Naive thymus-derived CD4-positive, alpha-beta T cell (primary cell): ENCODE measurements around the gene CELF2. TPM values are rescaled to one million over a fixed set of nuclear protein-coding genes. Genes with fewer than 3 reads are reported as not detected.

ENCODE experiments used
- ATAC-seq: fragments of 150-1000 bp; cut with Tn5 transposase; 2 replicates; pipeline ENCODE4 v1.10.0; 2021; ENCODE audit warnings: mild to moderate bottlenecking, moderate library complexity
- CTCF ChIA-PET: fragments of 350-600 bp; sonication (Branson Sonifier 250); formaldehyde crosslinking; loops from one replicate; lab custom pipeline; 2021; ENCODE audit warnings: antibody characterized with exemption; lab: Charles Lee
- POLR2A ChIA-PET: fragments of 350-600 bp; sonication (Branson Sonifier 250); formaldehyde crosslinking; loops from one replicate; lab custom pipeline; 2021; ENCODE audit warnings: antibody characterized with exemption, inconsistent platforms; lab: Charles Lee
- DNase-seq, 9 donors: peaks; one replicate each; pipeline versions ENCODE4 v3.0.0 to v3.0.0-alpha.2; 2020 to 2022; ENCODE audit warnings: mixed read lengths in 1 of 9
- H3K27ac ChIP-seq: one replicate; pipeline ENCODE4 v1.7.0; 2013; ENCODE audit warnings: mild to moderate bottlenecking, low read depth, low read length, moderate library complexity
- H3K27me3 ChIP-seq, 2 donors: one replicate each; pipeline ENCODE4 v1.7.0; 2013; ENCODE audit warnings: low read length in 2 of 2, mild to moderate bottlenecking in 2 of 2, moderate library complexity in 2 of 2; ENCODE audit not compliant: control insufficient read depth in 2 of 2, insufficient read depth in 2 of 2
- H3K36me3 ChIP-seq, 3 experiments: 1 replicate in 2 of 3; 2 replicates in 1 of 3; pipeline ENCODE4 v1.7.0; 2013; ENCODE audit warnings: low read length in 3 of 3, mild to moderate bottlenecking in 3 of 3, moderate library complexity in 1 of 3; ENCODE audit not compliant: insufficient read depth in 3 of 3, control insufficient read depth in 2 of 3
- H3K4me1 ChIP-seq, 2 donors: one replicate each; pipeline ENCODE4 v1.7.0; 2013; ENCODE audit warnings: low read length in 2 of 2, mild to moderate bottlenecking in 2 of 2, moderate library complexity in 1 of 2; ENCODE audit not compliant: control insufficient read depth in 2 of 2, insufficient read depth in 2 of 2
- H3K4me3 ChIP-seq: 2 replicates; pipeline ENCODE4 v1.7.0; 2013; ENCODE audit warnings: mild to moderate bottlenecking, low read length
- H3K9me3 ChIP-seq, 3 experiments: 1 replicate in 2 of 3; 2 replicates in 1 of 3; pipeline ENCODE4 v1.7.0; 2013; ENCODE audit warnings: low read length in 3 of 3; ENCODE audit not compliant: control insufficient read depth in 2 of 3
- H3K27ac Mint-ChIP-seq, 9 donors: one replicate each; pipeline ENCODE4 v1.8.0; 2020 to 2022; ENCODE audit warnings: mixed read lengths in 9 of 9, mild to moderate bottlenecking in 8 of 9, moderate library complexity in 5 of 9, inconsistent platforms in 2 of 9
- H3K27me3 Mint-ChIP-seq, 5 donors: one replicate each; pipeline ENCODE4 v1.8.0; 2021 to 2022; ENCODE audit warnings: mixed read lengths in 5 of 5, mild to moderate bottlenecking in 1 of 5
- H3K36me3 Mint-ChIP-seq, 5 donors: one replicate each; pipeline ENCODE4 v1.8.0; 2020 to 2022; ENCODE audit warnings: mixed read lengths in 5 of 5, mild to moderate bottlenecking in 3 of 5, inconsistent platforms in 1 of 5
- H3K4me1 Mint-ChIP-seq, 7 donors: one replicate each; pipeline ENCODE4 v1.8.0; 2020 to 2022; ENCODE audit warnings: mixed read lengths in 7 of 7, mild to moderate bottlenecking in 3 of 7, inconsistent platforms in 1 of 7
- H3K4me3 Mint-ChIP-seq, 10 donors: one replicate each; pipeline ENCODE4 v1.8.0; 2020 to 2022; ENCODE audit warnings: mild to moderate bottlenecking in 10 of 10, mixed read lengths in 10 of 10, moderate library complexity in 6 of 10, inconsistent platforms in 2 of 10
- H3K9me3 Mint-ChIP-seq, 11 donors: one replicate each; pipeline ENCODE4 v1.8.0; 2020 to 2022; ENCODE audit warnings: mixed read lengths in 11 of 11, mild to moderate bottlenecking in 4 of 11, inconsistent platforms in 1 of 11, moderate library complexity in 1 of 11
- intact Hi-C, 2 donors: fragments of 100-400 bp; cut with micrococcal nuclease; formaldehyde crosslinking; loops; one replicate each; pipeline ENCODE4 v1.15.1; 2023
- polyA plus RNA-seq, 2 donors: library from polyadenylated mRNA; unstranded; fragments of 300-500 nt; fragmentation: Illumina TruSeq; gene quantifications; one replicate each; pipeline ENCODE4 v1.2.3, GENCODE V29; 2021
- total RNA-seq, 6 experiments: library from RNA in 5 of 6; stranded (reverse) in 5 of 6; gene quantifications; 1 replicate in 5 of 6; 2 replicates in 1 of 6; pipeline ENCODE4 v1.2.3 and lab custom pipeline; 2021 to 2026

Gene CELF2
- total and polyA plus RNA-seq, 7 experiments from 2014 or later = 135 to 207 (median 178) TPM

GRCh38 chr10:11276449-11276990, 258.8 kb downstream of the CELF2 start:
- Mint-ChIP-seq H3K36me3 (peaks cover 15 to 70% (median 41%) of the 10 kb centered on the region in 5 donors), H3K27me3 (no peaks in the 10 kb centered on the region), H3K9me3 (peaks cover 0 to 7% (median 0%) of the 10 kb centered on the region in 11 donors), H3K27ac (peak overlapping the region in 4 of 9 donors; percentile 31 to 65 (median 39)), H3K4me3 (no peak overlapping the region), H3K4me1 (peaks cover 13 to 45% (median 21%) of the 10 kb centered on the region in 7 donors)
- peak; percentile 13 for ATAC-seq
- H3K36me3 ChIP-seq = peaks cover 38 to 97% (median 80%) of the 10 kb centered on the region in 3 experiments
- ChIA-PET CTCF (no interaction called here), POLR2A (no interaction called here)
- H3K4me1 ChIP-seq = no peaks in the 10 kb centered on the region
- H3K4me3 ChIP-seq = no peak overlapping the region
- intact Hi-C loops = loop anchor here in 1 of 2 donors (10.0 kb wide), 2 partner anchors 262 to 882 kb away; partner anchors contain the start of gene CELF2
- H3K27ac ChIP-seq = no peak overlapping the region
- H3K27me3 ChIP-seq = no peaks in the 10 kb centered on the region
- no peak for DNase-seq
- no peaks in the 10 kb centered on the region for H3K9me3 ChIP-seq

- H3K9me3 ChIP-seq = no peaks in the 10 kb centered on the region
- no peak for DNase-seq
- ATAC-seq = no peak
- H3K4me3 ChIP-seq = no peak overlapping the region
- H3K36me3 Mint-ChIP-seq = peaks cover 7 to 60% (median 33%) of the 10 kb centered on the region in 5 donors
- peaks cover 21 to 98% (median 69%) of the 10 kb centered on the region in 3 experiments for H3K36me3 ChIP-seq
- H3K4me3 Mint-ChIP-seq = no peak overlapping the region
- H3K4me1 ChIP-seq = peaks cover 0 to 4% of the 10 kb centered on the region in 2 donors
- H3K4me1 Mint-ChIP-seq = peaks cover 9 to 33% (median 16%) of the 10 kb centered on the region in 7 donors
- peak overlapping the region in 4 of 9 donors; percentile 28 to 81 (median 64) for H3K27ac Mint-ChIP-seq
- intact Hi-C loops = loop anchor here in 1 of 2 donors (10.0 kb wide), 2 partner anchors 265 to 885 kb away; partner anchors contain the start of gene CELF2
- CTCF ChIA-PET = no interaction called here
- H3K27me3 Mint-ChIP-seq = no peaks in the 10 kb centered on the region
- POLR2A ChIA-PET = no interaction called here
- H3K27ac ChIP-seq = no peak overlapping the region
- H3K27me3 ChIP-seq = no peaks in the 10 kb centered on the region
- H3K9me3 Mint-ChIP-seq = peaks cover 0 to 7% (median 0%) of the 10 kb centered on the region in 11 donors
Measured at GRCh38 chr10:11279314-11279713, 261.6 kb downstream of the CELF2 start.

GRCh38 chr10:11280187-11280932, 262.7 kb downstream of the CELF2 start:
- DNase-seq = no peak
- peaks cover 3 to 51% (median 26%) of the 10 kb centered on the region in 5 donors for H3K36me3 Mint-ChIP-seq
- intact Hi-C loops = no loop called here
- Histone ChIP-seq H3K9me3 (no peaks in the 10 kb centered on the region), H3K4me3 (no peak overlapping the region), H3K27me3 (no peaks in the 10 kb centered on the region), H3K27ac (no peak overlapping the region), H3K36me3 (peaks cover 13 to 98% (median 59%) of the 10 kb centered on the region in 3 experiments), H3K4me1 (peaks cover 0 to 4% of the 10 kb centered on the region in 2 donors)
- H3K9me3 Mint-ChIP-seq = peaks cover 0 to 5% (median 0%) of the 10 kb centered on the region in 11 donors
- no peaks in the 10 kb centered on the region for H3K27me3 Mint-ChIP-seq
- POLR2A ChIA-PET = interaction anchor here (0.7 kb wide), 1 partner anchor 10 kb away, joined by 3 read pairs; no protein-coding TSS in a partner anchor
- H3K4me3 Mint-ChIP-seq = peak overlapping the region in 1 of 10 donors; percentile 19
- CTCF ChIA-PET = no interaction called here
- peaks cover 9 to 27% (median 15%) of the 10 kb centered on the region in 7 donors for H3K4me1 Mint-ChIP-seq
- H3K27ac Mint-ChIP-seq = peak overlapping the region in 7 of 9 donors; percentile 13 to 87 (median 79)
- ATAC-seq = no peak

- Histone ChIP-seq H3K36me3 (peaks cover 8 to 97% (median 53%) of the 10 kb centered on the region in 3 experiments), H3K27me3 (no peaks in the 10 kb centered on the region), H3K27ac (no peak overlapping the region), H3K9me3 (no peaks in the 10 kb centered on the region), H3K4me1 (peaks cover 0 to 4% of the 10 kb centered on the region in 2 donors), H3K4me3 (no peak overlapping the region)
- peaks cover 11 to 23% (median 17%) of the 10 kb centered on the region in 7 donors for H3K4me1 Mint-ChIP-seq
- POLR2A ChIA-PET = interaction anchor here (1.0 kb wide), 1 partner anchor 11 kb away, joined by 3 read pairs; no protein-coding TSS in a partner anchor
- CTCF ChIA-PET = no interaction called here
- peak overlapping the region in 6 of 9 donors; percentile 11 to 73 (median 50) for H3K27ac Mint-ChIP-seq
- peak overlapping the region in 1 of 10 donors; percentile 27 for H3K4me3 Mint-ChIP-seq
- H3K27me3 Mint-ChIP-seq = no peaks in the 10 kb centered on the region
- intact Hi-C loops = no loop called here
- H3K9me3 Mint-ChIP-seq = peaks cover 0 to 5% (median 0%) of the 10 kb centered on the region in 11 donors
- DNase-seq (no peak), ATAC-seq (peak; percentile 36)
- H3K36me3 Mint-ChIP-seq = peaks cover 7 to 49% (median 29%) of the 10 kb centered on the region in 5 donors
Measured at GRCh38 chr10:11282156-11282555, 264.5 kb downstream of the CELF2 start.

GRCh38 chr10:11282661-11283060, 265.0 kb downstream of the CELF2 start:
- POLR2A ChIA-PET = interaction anchor here (1.0 kb wide), 1 partner anchor 11 kb away, joined by 3 read pairs; no protein-coding TSS in a partner anchor

GRCh38 chr10:11284291-11285085, 266.8 kb downstream of the CELF2 start:
- H3K27me3 Mint-ChIP-seq = no peaks in the 10 kb centered on the region
- peaks cover 19 to 95% (median 50%) of the 10 kb centered on the region in 3 experiments for H3K36me3 ChIP-seq
- CTCF ChIA-PET = no interaction called here
- POLR2A ChIA-PET = no interaction called here
- H3K9me3 Mint-ChIP-seq = peaks cover 0 to 7% (median 0%) of the 10 kb centered on the region in 11 donors
- peaks cover 7 to 26% (median 23%) of the 10 kb centered on the region in 7 donors for H3K4me1 Mint-ChIP-seq
- no peaks in the 10 kb centered on the region for H3K27me3 ChIP-seq
- ATAC-seq (no peak), DNase-seq (no peak)
- peak overlapping the region; percentile 42 for H3K27ac ChIP-seq
- H3K4me1 ChIP-seq = peaks cover 0 to 4% of the 10 kb centered on the region in 2 donors
- peaks cover 14 to 50% (median 26%) of the 10 kb centered on the region in 5 donors for H3K36me3 Mint-ChIP-seq
- no peaks in the 10 kb centered on the region for H3K9me3 ChIP-seq
- H3K27ac Mint-ChIP-seq = no peak overlapping the region
- intact Hi-C loops = no loop called here
- H3K4me3 ChIP-seq = no peak overlapping the region
- H3K4me3 Mint-ChIP-seq = no peak overlapping the region

More at GRCh38 chr10:11282661-11283060, 265.0 kb downstream of the CELF2 start:
- Histone ChIP-seq H3K9me3 (no peaks in the 10 kb centered on the region), H3K27ac (peak overlapping the region; percentile 11), H3K4me1 (peaks cover 0 to 4% of the 10 kb centered on the region in 2 donors), H3K36me3 (peaks cover 8 to 95% (median 51%) of the 10 kb centered on the region in 3 experiments), H3K27me3 (no peaks in the 10 kb centered on the region), H3K4me3 (no peak overlapping the region)
- peaks cover 7 to 23% (median 14%) of the 10 kb centered on the region in 7 donors for H3K4me1 Mint-ChIP-seq
- H3K4me3 Mint-ChIP-seq = peak overlapping the region in 1 of 10 donors; percentile 9
- H3K27ac Mint-ChIP-seq = peak overlapping the region in 3 of 9 donors; percentile 11 to 63 (median 31)
- no peaks in the 10 kb centered on the region for H3K27me3 Mint-ChIP-seq
- H3K9me3 Mint-ChIP-seq = peaks cover 0 to 5% (median 0%) of the 10 kb centered on the region in 11 donors
- intact Hi-C loops = no loop called here
- peaks cover 8 to 47% (median 26%) of the 10 kb centered on the region in 5 donors for H3K36me3 Mint-ChIP-seq
- CTCF ChIA-PET = no interaction called here
- no peak for DNase-seq
- no peak for ATAC-seq
